HEK293T (cell line): Measurements from ENCODE around the gene TXNIP.

ENCODE experiments used
- ARNT ChIP-seq: fragments of 450-650 bp; IDR thresholded peaks from 2 replicates; pipeline ENCODE4 v1.6.1; 2017; ENCODE audit warnings: mild to moderate bottlenecking
- BHLHE40 ChIP-seq: fragments of 450-650 bp; IDR thresholded peaks from 2 replicates; pipeline ENCODE4 v1.6.1; 2016; ENCODE audit warnings: mild to moderate bottlenecking, moderate library complexity, borderline replicate concordance
- ELF4 ChIP-seq: fragments of 450-650 bp; IDR thresholded peaks from 2 replicates; pipeline ENCODE4 v1.6.1; 2017; ENCODE audit warnings: antibody characterized with exemption
- FOXM1 ChIP-seq: fragments of 450-650 bp; IDR thresholded peaks from 2 replicates; pipeline ENCODE4 v1.6.1; 2017; ENCODE audit warnings: mild to moderate bottlenecking, borderline replicate concordance
- NFRKB ChIP-seq: fragments of 450-650 bp; IDR thresholded peaks from 2 replicates; pipeline ENCODE4 v1.6.1; 2016; ENCODE audit warnings: mild to moderate bottlenecking, moderate library complexity

DNA sequence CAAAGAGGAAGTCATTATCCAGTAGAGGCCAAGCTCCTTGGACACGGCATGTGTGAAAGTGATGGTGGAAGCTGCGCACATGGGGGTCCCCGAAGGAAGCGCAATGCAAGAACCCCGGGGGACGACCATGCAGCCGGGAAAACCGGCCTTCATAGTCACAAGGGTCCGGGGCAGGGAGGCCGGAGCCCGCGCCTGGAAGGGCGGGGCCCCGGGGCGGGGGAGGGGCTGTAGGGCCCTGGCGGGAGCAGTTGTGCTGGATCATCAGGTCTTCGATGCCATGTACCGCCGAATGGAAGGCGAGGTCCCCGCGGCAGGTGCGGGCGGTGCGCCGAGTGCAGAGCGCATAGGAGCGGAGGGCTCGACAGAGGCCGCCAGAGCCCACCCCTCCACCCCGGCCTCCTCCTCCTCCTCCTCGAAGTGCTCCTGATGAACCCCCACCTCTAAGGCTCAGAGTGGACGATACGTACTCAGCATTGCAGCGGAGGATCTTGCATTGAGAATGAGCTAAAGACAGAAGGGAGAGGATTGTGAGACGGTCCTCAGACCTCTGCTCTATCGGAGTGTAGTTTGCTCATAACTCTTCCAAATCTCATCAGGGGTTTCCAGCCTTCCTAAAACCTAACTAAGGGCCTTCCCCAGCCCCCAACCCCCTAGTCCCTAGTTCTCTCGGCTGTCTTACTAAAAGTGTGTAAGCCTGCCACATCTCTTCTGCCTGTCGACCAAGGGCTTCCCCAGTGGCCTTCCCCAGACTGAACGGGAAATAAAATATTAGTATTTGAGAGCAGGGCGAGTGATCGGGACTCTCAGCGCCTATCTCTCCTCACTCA is 23.1 kb upstream of the TXNIP start:
- TF ChIP-seq FOXM1: no peak
- TF ChIP-seq BHLHE40: no peak
- TF ChIP-seq NFRKB: no peak
- TF ChIP-seq ARNT: no peak
- no peak for TF ChIP-seq ELF4
